ENCODE results near the gene PHF2.

PHF2 gene

DNA sequence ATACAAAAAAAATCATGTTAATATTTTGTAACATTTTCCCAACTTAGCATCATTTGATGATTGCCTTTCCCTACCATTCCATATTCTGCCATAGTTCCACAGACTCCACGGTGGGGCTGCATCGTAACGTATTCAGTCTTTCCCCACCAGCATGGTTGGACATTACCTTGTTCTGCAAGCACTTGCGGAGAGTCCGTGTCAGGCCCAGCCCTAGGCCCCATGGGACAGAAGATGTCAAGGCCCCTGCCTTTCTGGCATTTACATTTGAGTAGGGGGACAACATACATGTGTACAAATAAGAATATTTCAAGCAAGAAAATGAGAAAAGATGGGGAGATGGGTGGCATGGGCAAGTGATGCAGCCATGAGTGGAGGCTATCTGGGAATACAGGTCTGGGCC is 8.2 kb upstream of the PHF2 start:
- DNase-seq (ENCODE audit: low read depth) = no peak

GRCh38 chr9:93569621-93570174 is 6.7 kb upstream of the PHF2 start:
- DNase-seq (ENCODE audit: low read depth) = no peak

DNA sequence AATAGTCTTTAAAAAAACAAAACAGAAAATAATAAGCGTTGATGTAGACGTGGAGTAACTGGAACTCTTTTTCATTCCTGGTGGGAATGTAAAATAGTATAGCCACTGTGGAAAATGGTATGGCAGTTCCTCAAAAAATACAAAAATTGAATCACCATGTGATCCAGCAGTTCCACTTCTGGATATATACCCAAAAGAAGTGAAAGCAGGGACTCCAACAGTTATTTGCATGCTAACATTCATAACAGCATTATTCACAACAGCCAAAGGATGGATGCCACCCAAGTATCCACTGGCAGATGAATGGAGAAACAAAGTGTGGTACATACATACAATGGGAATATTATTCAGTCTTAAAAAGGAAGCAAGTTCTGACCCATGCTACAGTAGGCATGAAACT is 4.2 kb upstream of the PHF2 start:
- no peak for DNase-seq (ENCODE audit: low read depth)

DNA sequence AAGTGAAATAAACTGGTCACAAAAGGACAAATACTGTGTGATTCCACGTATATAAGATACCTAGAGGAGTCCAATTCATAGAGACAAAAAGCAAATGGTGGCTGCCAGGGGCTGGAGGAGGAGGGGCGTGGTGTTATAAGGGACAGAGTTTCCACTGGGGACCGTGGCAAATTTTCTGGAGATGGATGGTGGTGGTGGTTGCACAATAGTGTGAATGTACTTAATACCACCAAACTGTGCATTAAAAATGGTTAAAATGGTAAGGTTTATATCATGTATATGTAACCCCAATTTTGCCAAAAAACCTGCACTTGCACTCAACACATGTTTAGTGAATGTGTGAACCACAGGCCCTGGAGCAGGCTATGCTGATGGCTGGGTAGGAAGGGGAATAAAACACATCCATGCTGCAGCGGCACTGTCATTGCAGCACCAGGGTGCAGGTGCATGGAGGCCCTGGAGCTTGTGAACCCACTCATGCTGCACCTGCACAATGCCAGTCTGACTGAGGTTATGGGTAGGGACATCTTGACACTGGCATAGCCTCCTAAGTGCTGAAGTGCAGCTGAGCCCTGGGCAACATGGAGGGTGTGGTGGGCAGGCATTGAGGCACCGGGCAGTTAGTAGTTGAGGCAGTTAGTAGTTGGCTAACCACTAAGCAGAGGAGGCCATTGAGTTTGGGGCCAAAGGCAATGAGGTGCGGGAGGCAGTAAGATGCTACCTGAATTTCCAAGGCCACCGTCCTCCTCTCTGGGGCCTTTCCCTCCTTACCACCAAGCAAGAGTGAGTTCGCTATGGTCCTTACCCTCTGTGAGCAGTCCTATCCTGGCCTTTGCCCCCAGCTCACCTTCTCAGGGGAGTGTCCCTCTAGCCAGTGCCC is 3.5 kb upstream of the PHF2 start:
- no peak for DNase-seq (ENCODE audit: low read depth)

- DNase-seq (ENCODE audit: low read depth) = no peak
These were observed 2.9 kb upstream of the PHF2 start for GRCh38 chr9:93573516-93573828.

GRCh38 chr9:93574091-93574899 is 2.1 kb upstream of the PHF2 start:
- DNase-seq (ENCODE audit: low read depth) = no peak

GRCh38 chr9:93574900-93575795 is 1.2 kb upstream of the PHF2 start:
- no peak for DNase-seq (ENCODE audit: low read depth)

DNA sequence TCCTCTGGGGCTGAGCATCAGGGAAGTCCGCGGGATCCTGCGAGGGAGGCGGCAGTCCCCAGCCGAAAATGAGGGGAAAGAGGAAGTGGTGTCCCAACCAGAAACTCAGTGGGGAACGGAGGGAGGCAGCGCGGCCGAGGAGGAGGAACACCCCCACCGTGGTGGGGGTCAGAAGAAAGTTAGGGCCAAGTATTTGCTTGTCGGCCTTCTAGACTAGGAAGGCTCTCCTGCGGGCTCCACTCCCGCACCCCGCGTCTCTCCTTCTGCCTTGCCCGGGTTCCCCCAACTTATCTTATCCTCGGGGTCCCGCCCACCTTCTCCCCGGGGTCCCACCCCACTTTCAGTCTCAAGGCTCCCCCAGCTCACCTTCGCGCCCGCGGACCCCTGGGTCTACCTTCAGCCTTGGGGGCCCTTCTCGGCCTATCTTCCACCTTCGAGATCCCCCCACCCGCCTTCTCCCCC is 557 bp upstream of the PHF2 start:
- DNase-seq (ENCODE audit: low read depth) = peak; percentile 39

GRCh38 chr9:93577078-93577974 is 942 bp downstream of the PHF2 start:
- no peak for DNase-seq (ENCODE audit: low read depth)

DNA sequence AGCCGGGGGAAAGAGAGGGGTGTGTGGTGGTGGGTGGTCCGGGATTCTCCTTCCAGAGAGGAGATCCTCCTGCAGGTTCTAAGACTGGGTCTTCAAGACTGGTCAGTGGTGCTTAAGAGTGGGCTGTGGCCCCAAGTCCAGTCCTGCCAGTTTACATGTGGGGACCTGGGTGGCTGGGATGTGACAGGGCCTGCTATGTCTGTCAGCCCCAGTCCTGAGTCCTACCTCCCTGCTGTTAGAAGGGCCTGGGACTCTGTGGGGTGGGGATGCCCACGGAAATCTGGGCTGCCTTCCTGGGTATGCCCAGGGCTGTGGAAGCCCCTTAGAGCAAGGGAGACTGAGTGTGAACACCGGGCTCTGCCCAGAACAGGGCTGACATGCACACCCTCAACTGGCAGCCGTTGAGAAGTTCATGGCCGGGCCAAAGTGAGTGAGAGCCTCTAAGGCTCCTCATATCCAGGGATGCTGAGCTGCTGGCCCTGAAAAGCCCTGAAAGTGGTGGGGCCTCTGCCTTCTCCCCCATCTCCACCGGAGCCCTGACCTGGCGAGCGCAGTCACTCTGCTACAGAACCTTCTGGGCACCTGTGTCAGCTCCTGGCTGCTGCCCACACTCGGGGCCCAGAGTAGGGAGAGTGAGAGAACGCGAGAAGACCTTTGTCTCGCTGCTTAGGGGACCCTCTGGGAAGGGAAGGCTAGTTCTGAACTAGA is 1.7 kb downstream of the PHF2 start:
- DNase-seq (ENCODE audit: low read depth) = no peak

- no peak for DNase-seq (ENCODE audit: low read depth)
These were observed 2.5 kb downstream of the PHF2 start for GRCh38 chr9:93578844-93579243.

GRCh38 chr9:93579711-93580516 is 3.5 kb downstream of the PHF2 start:
- DNase-seq (ENCODE audit: low read depth) = no peak

GRCh38 chr9:93580654-93581380 is 4.4 kb downstream of the PHF2 start:
- DNase-seq (ENCODE audit: low read depth) = no peak

DNA sequence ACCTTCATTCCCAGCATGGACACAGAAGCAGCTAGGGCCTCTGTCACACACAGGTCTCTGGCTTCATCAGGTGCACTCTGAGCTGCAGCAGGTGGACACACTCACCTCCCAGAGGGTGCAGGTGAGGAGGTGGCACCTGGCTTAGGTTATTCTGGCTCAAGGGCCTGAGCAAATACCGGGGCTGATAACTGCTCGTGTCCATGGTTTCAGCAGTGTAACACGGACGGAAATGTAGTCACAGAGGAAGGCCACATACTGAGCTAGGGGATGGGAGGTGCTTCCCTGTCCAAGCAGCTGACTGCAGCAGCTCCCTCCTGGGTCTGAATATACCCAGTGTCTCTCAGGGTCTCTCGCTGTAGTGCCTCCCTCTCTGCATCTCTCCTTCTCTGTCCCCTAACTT is 5.7 kb downstream of the PHF2 start:
- no peak for DNase-seq (ENCODE audit: low read depth)

GRCh38 chr9:93582550-93582949 is 6.2 kb downstream of the PHF2 start:
- no peak for DNase-seq (ENCODE audit: low read depth)

DNA sequence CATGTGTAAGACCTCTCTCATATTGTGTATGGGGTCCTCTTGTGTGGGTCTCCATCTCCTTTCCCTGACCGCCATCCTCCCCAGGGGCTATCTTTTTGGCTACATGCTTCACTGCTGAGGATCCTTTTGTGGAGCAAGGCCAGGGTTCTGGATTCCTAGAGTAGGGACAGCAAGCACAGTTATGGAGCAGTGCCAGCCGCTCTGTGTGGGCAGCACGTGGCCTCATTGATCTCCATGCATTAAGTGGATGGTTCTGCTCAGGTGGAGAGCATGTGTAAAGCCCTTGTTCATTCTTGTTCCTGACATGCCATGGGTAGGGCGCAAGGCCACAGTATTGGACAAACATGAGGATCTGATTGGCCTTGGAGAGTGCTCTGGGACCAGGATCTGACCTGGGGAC is 8.9 kb downstream of the PHF2 start:
- no peak for DNase-seq (ENCODE audit: low read depth)

DNA sequence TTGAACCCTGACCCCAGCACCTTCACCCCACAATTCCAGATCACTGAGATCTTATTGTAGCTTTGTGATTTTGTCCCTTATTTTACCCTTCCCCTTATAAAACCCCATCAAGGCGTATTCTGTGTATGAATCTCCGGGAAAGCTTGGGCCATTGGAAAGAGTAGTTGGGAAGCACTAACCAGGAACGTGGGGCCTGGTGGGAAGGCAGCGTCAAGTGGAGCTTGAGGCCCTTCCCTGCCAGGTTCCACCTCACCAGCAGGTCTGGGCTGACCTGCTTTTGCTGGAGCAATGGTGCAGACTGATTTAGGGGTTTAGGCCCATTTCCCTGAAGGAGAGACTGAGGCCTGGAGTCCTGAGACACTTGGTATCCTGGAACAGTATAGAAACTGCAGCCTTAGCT is 9.3 kb downstream of the PHF2 start:
- no peak for DNase-seq (ENCODE audit: low read depth)

DNA sequence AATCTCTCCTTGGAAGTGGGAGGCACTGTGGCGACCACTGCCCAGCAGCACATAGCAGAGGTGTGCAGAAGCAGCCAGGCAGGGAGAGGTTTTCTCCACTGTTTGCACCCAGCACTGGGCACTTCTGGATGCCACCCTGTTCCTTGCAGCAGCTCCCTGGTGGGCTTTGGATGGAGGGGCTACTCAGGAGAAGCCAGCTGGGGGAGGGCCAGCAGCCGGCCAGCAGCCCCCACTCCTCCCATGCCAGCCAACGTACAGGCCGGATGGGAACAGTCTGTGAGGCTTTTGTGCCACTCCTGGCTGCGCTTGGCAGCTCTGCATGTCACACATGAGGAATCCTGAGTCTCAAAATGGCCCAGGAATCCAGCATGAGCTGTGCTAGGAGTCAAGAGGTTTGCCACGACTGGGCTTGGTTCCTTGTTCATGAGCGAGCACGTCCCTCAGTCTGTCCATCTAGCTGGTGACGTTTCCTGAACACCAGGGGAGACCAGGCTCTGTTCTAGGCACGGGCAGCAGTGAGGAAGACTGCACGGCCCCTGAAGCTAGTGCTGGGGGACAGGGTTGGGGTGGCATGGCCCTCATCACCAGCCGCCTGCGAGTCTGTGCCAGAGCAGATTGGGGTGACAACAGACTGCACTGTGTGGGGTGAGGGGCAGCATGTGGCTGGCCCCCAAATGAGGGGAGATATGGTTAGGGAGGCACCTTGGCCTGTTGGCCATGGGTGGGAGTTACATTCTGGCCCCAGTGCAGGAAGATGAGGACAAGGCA is 10.1 kb downstream of the PHF2 start:
- DNase-seq (ENCODE audit: low read depth) = no peak
